DMS 273 treated with DMSO at 0.1 percent for 48 hours (cell line): Measurements from ENCODE around the gene BMPR2.

Source experiments
- DNase-seq: peaks from one replicate; lab custom pipeline; 2025; lab: John Stamatoyannopoulos, UW

The BMPR2 gene

DNA sequence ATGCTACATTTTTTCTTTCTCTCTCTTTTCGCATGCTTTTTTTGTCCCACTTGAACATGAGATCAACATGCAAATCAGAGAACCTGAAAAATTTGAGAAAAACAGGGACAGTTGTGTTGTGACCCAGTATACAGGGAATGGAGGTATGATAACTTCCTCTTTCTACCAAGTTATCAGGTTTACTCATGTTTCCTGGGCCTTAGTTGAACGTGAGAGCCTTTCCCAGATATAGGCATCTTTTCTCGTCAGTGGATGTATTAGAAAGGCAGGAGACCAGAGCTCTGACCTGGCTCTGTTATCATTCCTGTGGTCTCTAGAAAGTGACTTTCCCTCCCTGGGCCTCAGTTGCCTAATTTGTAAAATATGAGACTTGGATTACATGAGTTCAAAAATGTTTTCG is 228.6 kb downstream of the BMPR2 start:
- DNase-seq, result no peak

DNA sequence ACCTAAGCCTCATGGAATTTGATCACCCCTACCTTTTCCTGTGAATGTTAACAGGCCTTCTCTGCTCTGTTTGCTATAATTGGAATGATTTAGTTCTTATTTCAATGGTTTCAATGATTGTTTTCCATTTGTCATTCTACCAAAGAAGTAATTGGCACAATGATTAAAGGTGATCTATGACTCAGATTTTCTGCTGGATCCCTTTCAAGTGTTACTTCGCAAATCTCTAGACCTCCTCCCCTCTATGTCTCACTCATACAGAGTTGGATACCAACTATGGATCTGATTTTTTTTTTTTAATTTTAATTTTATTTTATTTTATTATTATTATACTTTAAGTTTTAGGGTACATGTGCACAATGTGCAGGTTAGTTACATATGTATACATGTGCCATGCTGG is 229.0 kb downstream of the BMPR2 start:
- DNase-seq, result no peak

DNA sequence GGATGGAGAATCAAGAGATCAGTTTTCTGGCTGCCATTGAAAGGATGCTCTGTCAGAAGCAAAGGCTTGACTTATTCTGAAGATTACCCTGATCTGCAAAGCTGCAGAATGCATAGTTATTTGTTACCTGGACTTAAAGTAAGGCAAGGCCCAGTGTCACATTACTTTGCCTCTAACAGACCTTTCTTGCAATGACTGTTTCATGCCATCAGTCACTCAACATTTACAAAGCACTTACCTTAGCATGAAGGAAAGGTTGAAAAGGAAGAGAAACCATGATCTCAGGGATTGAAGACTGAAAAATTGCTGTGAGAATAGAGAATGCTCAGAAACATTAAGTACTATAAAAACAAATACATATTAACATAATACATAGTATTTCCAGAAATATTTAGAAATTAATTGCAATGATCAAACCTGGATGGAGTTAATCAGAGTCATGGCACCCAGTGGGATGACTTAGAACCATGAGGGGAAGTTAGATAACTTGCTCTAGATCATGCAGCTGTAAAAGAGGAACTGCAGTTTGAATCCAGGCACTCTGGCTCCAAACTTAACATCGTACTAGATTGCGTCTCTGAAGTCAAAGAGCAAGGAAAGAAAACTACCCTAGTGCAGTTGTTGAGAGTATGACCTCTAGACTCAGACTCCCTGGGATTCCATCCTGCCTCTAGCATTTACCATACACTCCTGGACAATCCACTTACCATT is 232.2 kb downstream of the BMPR2 start:
- no peak for DNase-seq

DNA sequence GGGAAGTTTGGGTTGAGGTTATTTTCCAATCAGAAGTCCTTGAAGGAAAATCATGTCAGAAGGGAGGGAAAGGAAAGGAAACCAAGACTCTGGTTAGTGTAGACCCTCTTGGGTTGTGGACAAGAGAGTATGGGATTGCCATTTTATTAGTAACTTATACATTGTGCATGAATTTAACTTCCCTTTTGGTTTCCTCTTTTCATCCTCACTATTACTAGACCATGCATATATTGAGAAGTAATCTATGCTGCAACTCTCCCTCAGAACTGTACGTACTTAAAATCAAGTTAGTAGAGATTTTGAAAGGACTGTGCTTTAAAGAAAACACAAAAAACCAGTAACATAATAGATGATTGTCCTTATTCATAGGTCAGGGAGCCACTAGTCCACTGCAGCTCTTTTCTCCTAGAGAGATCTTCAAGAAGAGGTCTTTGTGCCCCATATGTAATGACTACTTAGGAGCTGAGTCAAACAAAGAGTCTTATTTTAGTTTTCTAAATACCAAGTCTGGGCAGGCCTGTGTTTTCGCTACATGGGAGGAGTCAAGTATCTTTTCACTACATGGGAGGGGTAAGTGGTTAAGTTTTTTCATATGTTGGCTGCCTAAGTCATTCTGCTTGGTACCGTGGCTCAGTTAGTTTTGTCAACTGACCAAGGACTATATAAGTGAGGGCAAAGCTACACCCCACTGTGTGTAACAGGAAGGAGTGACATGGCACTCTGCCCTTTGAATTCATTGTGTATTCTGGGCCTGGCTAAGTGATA is 233.4 kb downstream of the BMPR2 start:
- no peak for DNase-seq

DNA sequence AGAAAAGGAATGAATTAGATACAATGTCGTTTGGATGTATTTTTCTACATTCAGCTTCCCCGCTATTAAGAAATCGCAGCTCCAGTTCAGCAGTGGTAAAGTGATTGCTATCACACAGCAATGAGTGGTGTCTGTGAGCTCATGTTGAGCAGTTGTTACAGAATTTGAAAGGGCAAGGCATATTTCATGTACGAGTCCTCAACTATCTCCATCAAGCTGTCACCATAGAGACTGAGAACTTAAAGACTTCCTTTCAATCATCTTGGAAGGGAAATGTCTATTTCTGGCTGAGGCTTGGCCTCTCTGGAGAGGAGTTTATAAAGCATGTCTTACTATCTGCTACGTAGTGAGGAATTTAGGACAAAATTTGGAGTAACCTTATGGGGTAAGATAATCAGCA is 234.3 kb downstream of the BMPR2 start:
- DNase-seq, result no peak

- DNase-seq, result no peak
Observed at GRCh38 chr2:202612145-202612544, 236.0 kb downstream of the BMPR2 start.

- DNase-seq, result no peak
Observed at GRCh38 chr2:202613479-202613878, 237.4 kb downstream of the BMPR2 start.
